ENCODE data around the gene LYL1.

GRCh38 chr19:13094106-13094504, 8.6 kb downstream of the LYL1 start:
- no peak for TF ChIP-seq POLR2A (IDR thresholded peaks at IDR 0.05; ENCODE audit: low read length)
- TF ChIP-seq GATA1 (IDR thresholded peaks at IDR 0.05; ENCODE audit: low read depth, low read length), result no peak
